GM19328 (cell line): ENCODE results near the gene SLC25A21.
"Not testable (repeated sequence)": the region's sequence is repeated elsewhere in the genome, so short reads cannot be mapped to it uniquely, and the experiment has no call there.

Source experiments
- ATAC-seq: cut with Tn5 transposase; IDR thresholded peaks from one replicate; pipeline ENCODE4 v1.9.1; 2021; ENCODE audit warnings: mild to moderate bottlenecking, moderate library complexity; ENCODE audit not compliant: unreplicated experiment

The SLC25A21 gene

GRCh38 chr14:36844443-36845195 lies 327.8 kb downstream of the SLC25A21 start:
- ATAC-seq, result no peak

- no peak for ATAC-seq
Measured at GRCh38 chr14:36843410-36843809, 329.0 kb downstream of the SLC25A21 start.

- no peak for ATAC-seq
Measured at GRCh38 chr14:36835128-36835527, 337.3 kb downstream of the SLC25A21 start.

- ATAC-seq, result no peak
Measured at GRCh38 chr14:36834293-36834692, 338.1 kb downstream of the SLC25A21 start.

GRCh38 chr14:36829547-36829946 lies 342.9 kb downstream of the SLC25A21 start:
- ATAC-seq, result no peak

- no peak for ATAC-seq
Measured at GRCh38 chr14:36827861-36828260, 344.5 kb downstream of the SLC25A21 start.

- ATAC-seq, result no peak
Measured at GRCh38 chr14:36826614-36827013, 345.8 kb downstream of the SLC25A21 start.

- no peak for ATAC-seq
Measured at GRCh38 chr14:36824854-36825253, 347.6 kb downstream of the SLC25A21 start.

- no peak for ATAC-seq
Measured at GRCh38 chr14:36823651-36824050, 348.8 kb downstream of the SLC25A21 start.

- ATAC-seq, result no peak
Measured at GRCh38 chr14:36822685-36823084, 349.7 kb downstream of the SLC25A21 start.

GRCh38 chr14:36820901-36821300 lies 351.5 kb downstream of the SLC25A21 start:
- no peak for ATAC-seq

GRCh38 chr14:36820111-36820709 lies 352.2 kb downstream of the SLC25A21 start:
- no peak for ATAC-seq

GRCh38 chr14:36818794-36819384 lies 353.5 kb downstream of the SLC25A21 start:
- ATAC-seq, result no peak

GRCh38 chr14:36818246-36818645 lies 354.2 kb downstream of the SLC25A21 start:
- ATAC-seq, result no peak

- no peak for ATAC-seq
Measured at GRCh38 chr14:36817071-36817930, 355.1 kb downstream of the SLC25A21 start.

- no peak for ATAC-seq
Measured at GRCh38 chr14:36816481-36816880, 355.9 kb downstream of the SLC25A21 start.

- not testable (repeated sequence) for ATAC-seq
Measured at GRCh38 chr14:36814783-36815182, 357.6 kb downstream of the SLC25A21 start.

- no peak for ATAC-seq
Measured at GRCh38 chr14:36810209-36810608, 362.2 kb downstream of the SLC25A21 start.

- no peak for ATAC-seq
Measured at GRCh38 chr14:36807727-36808126, 364.7 kb downstream of the SLC25A21 start.

GRCh38 chr14:36805131-36805559 lies 367.3 kb downstream of the SLC25A21 start:
- no peak for ATAC-seq

GRCh38 chr14:36797634-36798033 lies 374.8 kb downstream of the SLC25A21 start:
- ATAC-seq, result no peak
